ENCODE data around the gene TMEM175. TPM values are rescaled to one million over a fixed set of nuclear protein-coding genes. Genes with fewer than 3 reads are reported as not detected.

The TMEM175 gene
- total and polyA plus RNA-seq, 9 of the 15 experiments (the other 6 are each of a cell fraction or from before 2014, with no cell fraction given): 0.13 to 30.9 (median 9.4) TPM

DNA sequence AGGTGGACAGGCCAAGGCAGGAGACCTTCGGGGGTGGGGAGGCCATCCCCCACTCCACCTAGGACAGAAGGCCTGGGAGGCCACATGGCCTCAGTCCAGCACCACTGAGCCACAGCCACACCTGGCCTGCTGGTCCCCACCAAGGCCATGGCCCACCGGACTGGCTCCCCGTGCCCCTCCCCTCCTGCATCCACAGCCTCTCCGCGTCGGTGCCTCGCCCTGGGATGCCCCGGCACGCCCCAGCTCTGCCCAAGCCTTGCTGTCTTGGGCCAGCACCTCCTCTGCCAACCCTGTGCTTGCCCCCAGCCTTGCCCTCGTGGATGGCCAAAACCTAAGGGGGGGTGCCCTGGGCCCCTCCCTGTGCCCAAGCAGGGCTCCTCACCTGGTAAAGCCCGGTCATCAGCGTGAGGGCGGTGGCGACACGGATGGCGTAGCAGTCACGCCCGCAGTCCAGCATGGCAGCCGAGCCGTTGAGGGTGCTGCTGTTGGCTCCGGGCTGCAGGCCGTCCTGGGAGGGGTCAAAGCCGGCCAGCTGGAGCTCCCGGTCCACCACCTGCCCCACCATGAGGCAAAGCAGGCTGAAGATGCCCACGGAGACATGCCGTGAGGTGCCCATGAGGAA is 58.6 kb downstream of the TMEM175 start:
- TF ChIP-seq POLR2G (IDR thresholded peaks at IDR 0.05; ENCODE audit: low read depth, low read length) (0 out of 2 replicates have a peak, but pooled peaks have one; percentile 17), ZNF41 (CRISPR knock-in tag; conservative IDR thresholded peaks at IDR 0.05) (no peak), FIP1L1 (IDR thresholded peaks at IDR 0.05; ENCODE audit: low read depth, low read length, poor library complexity, severe bottlenecking) (peak; percentile 14)
- H3K36me3 ChIP-seq (ENCODE audit: control insufficient read depth, insufficient read depth, low read length): peaks cover 22% of the 10 kb centered on the region; the same call in 1 of the 3 replicates
- no peaks in the 10 kb centered on the region for H4K20me1 ChIP-seq (replicated peaks; ENCODE audit: control insufficient read depth, insufficient read depth, low read length)
- intact Hi-C loops (cut with micrococcal nuclease): loop anchor here (10.0 kb wide), 1 partner anchor 54 kb away; no protein-coding TSS in a partner anchor
- no peak for ATAC-seq
- ChIA-PET POLR2A (interaction anchor here (0.9 kb wide), 1 partner anchor 110 kb away, joined by 5 read pairs; no protein-coding TSS in a partner anchor), CTCF (ENCODE audit: low intra/inter-chr PET ratio) (no interaction called here)
- no peak overlapping the region for H2AFZ ChIP-seq (ENCODE audit: low read depth, low read length)
- H3K27me3 ChIP-seq (ENCODE audit: control insufficient read depth in 2 of 2, insufficient read depth in 2 of 2, low read length in 2 of 2): no peaks in the 10 kb centered on the region
- H3K27ac ChIP-seq (ENCODE audit: extremely low read depth, low read depth, low read length): no peak overlapping the region
- peaks cover 30% of the 10 kb centered on the region for H3K79me2 ChIP-seq (ENCODE audit: control insufficient read depth, insufficient read depth, low read length)
- BruUV-seq (replicated peaks): no TSS peak
- no peak for DNase-seq (ENCODE audit: extremely low read depth in 1 of 4, low spot score in 3 of 4)
- H3K9me3 ChIP-seq (replicated peaks; ENCODE audit: control insufficient read depth, insufficient read depth, low read depth, low read length): no peaks in the 10 kb centered on the region; the same call in 1 of the 2 replicates
- no peak for FAIRE-seq
- in situ Hi-C loops (cut with MboI): no loop called here
- H3K9ac ChIP-seq (ENCODE audit: insufficient read depth in 1 of 2, low read depth in 2 of 2, low read length in 2 of 2): 0 out of 4 replicates have a peak overlapping the region, but pooled peaks of 1 of the 2 experiments have one; percentile 1
- 96% methylated on average over 17 of the region's 26 CpGs for WGBS (ENCODE audit: insufficient coverage, low coverage, missing lambda C conversion rate)
- H3K4me1 ChIP-seq (replicated peaks in 1 of 2; ENCODE audit: control insufficient read depth in 2 of 2, insufficient read depth in 2 of 2, low read length in 2 of 2): peaks cover 36 to 91% of the 10 kb centered on the region in 2 experiments
- H3K4me2 ChIP-seq (ENCODE audit: insufficient read depth, low read length): no peak overlapping the region
- no peak overlapping the region for H3K4me3 ChIP-seq
- H3K9me1 ChIP-seq (ENCODE audit: control insufficient read depth, insufficient read depth, low read length): no peaks in the 10 kb centered on the region

Data from K562 (cell line).